Breast epithelium (tissue), 4 donors: Measurements from ENCODE around the gene FBXW2. TPM values are rescaled to one million over a fixed set of nuclear protein-coding genes. Genes with fewer than 3 reads are reported as not detected.

ENCODE experiments used
- DNase-seq, 2 donors: peaks; one replicate each; pipeline ENCODE4 v3.0.0-alpha.2; 2019; ENCODE audit warnings: low spot score in 2 of 2
- H3K27ac ChIP-seq, 2 donors: fragments of 200-600 bp; sonication (generic) in 1 of 2; one replicate each; pipeline ENCODE4 v1.5.1; 2016 to 2019; ENCODE audit warnings: mild to moderate bottlenecking in 1 of 2
- H3K27me3 ChIP-seq, 2 donors: fragments of 200-600 bp; sonication (generic) in 1 of 2; one replicate each; pipeline versions ENCODE4 v1.5.1 to v1.6.0; 2017 to 2019; ENCODE audit warnings: control low read depth in 1 of 2, mild to moderate bottlenecking in 1 of 2
- H3K36me3 ChIP-seq: fragments of 200-600 bp; one replicate; pipeline ENCODE4 v1.5.1; 2019
- H3K4me1 ChIP-seq, 2 donors: fragments of 200-600 bp; sonication (generic); one replicate each; pipeline ENCODE4 v1.5.1; 2016 to 2019; ENCODE audit warnings: control low read depth in 1 of 2
- H3K4me3 ChIP-seq, 3 donors: fragments of 200-600 bp; sonication (generic); 1 replicate in 2 of 3; 2 replicates in 1 of 3; pipeline ENCODE4 v1.5.1; 2016 to 2019; ENCODE audit warnings: mild to moderate bottlenecking in 3 of 3, moderate library complexity in 2 of 3
- H3K9me3 ChIP-seq, 2 donors: fragments of 200-600 bp; sonication (generic) in 1 of 2; one replicate each; pipeline ENCODE4 v1.5.1; 2016 to 2019; ENCODE audit warnings: control low read depth in 1 of 2
- POLR2A ChIP-seq: fragments of 450-650 bp; IDR thresholded peaks from one replicate; pipeline ENCODE4 v1.6.1; 2016; ENCODE audit warnings: antibody characterized with exemption, mild to moderate bottlenecking, moderate library complexity
- POLR2AphosphoS5 ChIP-seq, 3 donors: sonication (generic); formaldehyde crosslinking; IDR thresholded peaks; one replicate each; pipeline ENCODE4 v1.6.1; 2017; ENCODE audit warnings: antibody characterized with exemption in 3 of 3
- intact Hi-C: fragments of 100-400 bp; cut with DNase I; formaldehyde crosslinking; loops from one replicate; pipeline ENCODE4 v1.15.1; 2023; ENCODE audit warnings: low total_unique reads
- total RNA-seq, 3 donors: library from RNA; depleted of rRNA; stranded (reverse); fragments of >200 nt; gene quantifications; one replicate each; pipeline ENCODE4 v1.1.0, GENCODE V29; 2016
- TF ChIP-seq, protein P1 (sequence below), 3 donors: fragments of 450-650 bp; IDR thresholded peaks; one replicate each; pipeline ENCODE4 v1.5.1; 2016 to 2017; ENCODE audit warnings: antibody characterized with exemption in 3 of 3, mild to moderate bottlenecking in 3 of 3, moderate library complexity in 3 of 3

FBXW2 gene
- total RNA-seq, 3 donors from 2014 or later = 44.9 to 49.9 (median 49.8) TPM

DNA sequence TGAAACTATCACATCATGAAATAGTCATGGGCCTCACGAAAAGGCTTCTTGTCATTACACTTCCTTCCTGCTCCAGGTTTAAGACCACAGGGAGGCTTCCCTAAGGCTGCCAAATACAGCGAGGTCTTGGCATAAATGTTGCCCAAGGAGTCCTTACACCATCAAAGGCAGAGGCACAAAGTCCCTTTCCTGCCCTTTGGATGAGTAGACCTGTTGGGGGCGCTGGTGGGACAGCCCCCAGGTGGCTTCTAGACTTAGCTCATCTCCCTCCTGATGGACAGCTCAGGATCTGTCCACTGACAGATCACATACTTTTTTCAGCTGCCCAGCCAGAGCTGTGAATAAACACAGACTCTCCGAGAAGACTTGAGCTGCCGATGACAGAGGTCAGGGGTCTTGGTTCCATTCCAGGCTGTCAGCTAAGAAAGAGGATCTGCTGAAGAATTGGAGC lies 63.4 kb downstream of the FBXW2 start:
- Histone ChIP-seq H3K27me3 (no peaks in the 10 kb centered on the region), H3K4me3 (no peak overlapping the region), H3K36me3 (no peaks in the 10 kb centered on the region), H3K27ac (no peak overlapping the region), H3K4me1 (no peaks in the 10 kb centered on the region), H3K9me3 (no peaks in the 10 kb centered on the region)
- no peak for DNase-seq
- TF ChIP-seq, protein P1, sequence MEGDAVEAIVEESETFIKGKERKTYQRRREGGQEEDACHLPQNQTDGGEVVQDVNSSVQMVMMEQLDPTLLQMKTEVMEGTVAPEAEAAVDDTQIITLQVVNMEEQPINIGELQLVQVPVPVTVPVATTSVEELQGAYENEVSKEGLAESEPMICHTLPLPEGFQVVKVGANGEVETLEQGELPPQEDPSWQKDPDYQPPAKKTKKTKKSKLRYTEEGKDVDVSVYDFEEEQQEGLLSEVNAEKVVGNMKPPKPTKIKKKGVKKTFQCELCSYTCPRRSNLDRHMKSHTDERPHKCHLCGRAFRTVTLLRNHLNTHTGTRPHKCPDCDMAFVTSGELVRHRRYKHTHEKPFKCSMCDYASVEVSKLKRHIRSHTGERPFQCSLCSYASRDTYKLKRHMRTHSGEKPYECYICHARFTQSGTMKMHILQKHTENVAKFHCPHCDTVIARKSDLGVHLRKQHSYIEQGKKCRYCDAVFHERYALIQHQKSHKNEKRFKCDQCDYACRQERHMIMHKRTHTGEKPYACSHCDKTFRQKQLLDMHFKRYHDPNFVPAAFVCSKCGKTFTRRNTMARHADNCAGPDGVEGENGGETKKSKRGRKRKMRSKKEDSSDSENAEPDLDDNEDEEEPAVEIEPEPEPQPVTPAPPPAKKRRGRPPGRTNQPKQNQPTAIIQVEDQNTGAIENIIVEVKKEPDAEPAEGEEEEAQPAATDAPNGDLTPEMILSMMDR (IDR thresholded peaks at IDR 0.05) = no peak
- TF ChIP-seq POLR2AphosphoS5 (IDR thresholded peaks at IDR 0.05) (no peak), POLR2A (no peak)
- intact Hi-C loops = no loop called here

DNA sequence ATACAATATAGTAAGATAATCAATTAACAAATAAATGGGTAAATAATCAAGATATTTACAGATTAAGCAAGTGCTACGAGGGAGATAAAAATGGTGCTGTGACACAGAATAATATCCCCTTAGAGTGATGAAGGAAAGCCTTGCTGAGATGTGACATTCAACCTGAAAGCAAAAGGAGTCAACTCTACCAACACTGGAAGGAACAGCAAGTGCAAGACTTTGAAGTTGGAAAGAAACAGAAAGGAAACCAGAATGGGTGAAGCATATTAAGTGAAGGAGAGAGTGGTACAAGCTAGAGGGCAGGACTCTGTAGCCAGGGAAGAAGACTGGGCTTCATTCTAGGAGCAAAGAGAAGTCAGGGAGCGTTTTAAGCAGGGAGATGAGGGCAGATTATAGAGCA lies 66.7 kb downstream of the FBXW2 start:
- intact Hi-C loops = no loop called here
- no peak overlapping the region for H3K27ac ChIP-seq

DNA sequence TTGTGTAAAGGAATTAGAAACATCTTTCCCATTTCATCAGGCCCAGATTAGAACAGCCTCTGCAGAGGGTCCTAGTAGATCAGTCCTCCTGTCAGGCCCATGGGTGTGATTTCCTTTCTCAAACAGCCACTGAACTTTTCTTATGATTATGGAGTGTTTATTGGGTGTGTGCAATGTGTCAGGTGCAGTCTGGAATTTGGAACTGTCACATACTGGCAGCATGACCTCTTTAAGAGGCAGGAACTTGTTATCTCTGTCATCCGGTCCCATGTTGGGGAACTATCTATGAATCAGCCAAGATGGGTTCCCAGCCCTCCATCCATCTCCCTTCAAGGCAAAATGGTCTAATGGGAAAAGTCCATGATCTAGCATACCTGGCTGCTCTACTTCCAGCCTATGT lies 67.3 kb downstream of the FBXW2 start:
- no peak for DNase-seq
- no peaks in the 10 kb centered on the region for H3K4me1 ChIP-seq
- H3K27me3 ChIP-seq = no peaks in the 10 kb centered on the region
- no peak for TF ChIP-seq POLR2A
- no peak for TF ChIP-seq POLR2AphosphoS5 (IDR thresholded peaks at IDR 0.05)
- TF ChIP-seq, protein P1 (IDR thresholded peaks at IDR 0.05) = no peak
- H3K36me3 ChIP-seq = no peaks in the 10 kb centered on the region
- no peaks in the 10 kb centered on the region for H3K9me3 ChIP-seq
- H3K27ac ChIP-seq = no peak overlapping the region
- intact Hi-C loops = no loop called here
- no peak overlapping the region for H3K4me3 ChIP-seq

More for the DNA sequence above, 66.7 kb downstream of the FBXW2 start:
- Histone ChIP-seq H3K9me3 (no peaks in the 10 kb centered on the region), H3K4me1 (no peaks in the 10 kb centered on the region), H3K27me3 (no peaks in the 10 kb centered on the region), H3K36me3 (no peaks in the 10 kb centered on the region), H3K4me3 (no peak overlapping the region)
- DNase-seq = no peak
- TF ChIP-seq, protein P1 (IDR thresholded peaks at IDR 0.05) = no peak
- no peak for TF ChIP-seq POLR2AphosphoS5 (IDR thresholded peaks at IDR 0.05)
- no peak for TF ChIP-seq POLR2A

DNA sequence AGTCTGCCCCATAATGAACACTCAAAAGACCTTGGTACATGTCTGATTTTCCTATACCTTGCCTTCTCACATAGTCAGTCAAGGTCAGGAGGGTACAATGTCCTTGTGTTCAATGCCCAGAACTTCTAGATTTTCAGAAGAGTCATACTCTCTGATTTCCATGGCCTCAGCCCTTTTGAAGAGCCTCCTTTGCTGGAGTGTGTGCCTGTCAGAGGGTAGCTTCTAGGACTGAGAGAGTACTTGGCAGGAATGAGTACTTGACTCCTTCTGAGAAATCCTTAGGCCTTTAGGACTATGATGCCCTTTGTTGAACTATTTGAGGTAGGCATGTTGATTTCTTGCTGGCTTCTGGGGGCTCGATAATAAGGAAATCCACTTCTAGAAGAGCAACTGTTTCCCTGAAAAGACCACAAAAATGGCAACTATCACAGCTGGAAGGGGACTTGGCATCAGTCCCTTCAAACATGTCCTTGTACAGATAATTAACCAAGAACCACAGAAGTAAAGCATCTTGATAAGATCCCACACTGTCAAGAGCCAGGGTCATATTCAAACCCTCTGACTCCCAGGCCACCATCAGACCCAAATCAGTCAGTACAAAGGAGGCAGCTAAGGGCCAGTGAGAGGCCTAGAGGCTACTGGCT lies 68.3 kb downstream of the FBXW2 start:
- DNase-seq = no peak
- no peak for TF ChIP-seq POLR2A
- TF ChIP-seq, protein P1 (IDR thresholded peaks at IDR 0.05) = no peak
- no peak for TF ChIP-seq POLR2AphosphoS5 (IDR thresholded peaks at IDR 0.05)
- Histone ChIP-seq H3K27ac (no peak overlapping the region), H3K27me3 (no peaks in the 10 kb centered on the region), H3K36me3 (no peaks in the 10 kb centered on the region), H3K4me1 (no peaks in the 10 kb centered on the region), H3K9me3 (no peaks in the 10 kb centered on the region), H3K4me3 (no peak overlapping the region)
- intact Hi-C loops = no loop called here

DNA sequence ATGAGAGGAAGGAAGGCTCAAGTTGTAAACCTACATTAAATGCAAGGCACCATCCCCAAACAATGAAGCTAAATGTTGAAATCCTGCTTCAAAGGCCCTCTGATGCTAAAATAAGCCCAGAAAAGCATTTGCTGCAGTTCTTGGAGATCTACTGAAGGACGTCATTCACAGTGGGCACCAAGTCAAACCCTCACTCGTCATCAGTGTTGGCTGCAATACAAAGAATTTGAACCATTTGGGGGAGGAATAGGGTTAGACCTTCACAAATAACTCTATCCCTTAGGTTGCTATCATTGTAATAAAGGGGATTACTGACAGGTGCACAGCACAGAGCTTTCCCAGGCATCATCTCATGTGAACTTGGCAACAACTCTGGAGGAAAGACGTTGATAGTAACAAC lies 69.7 kb downstream of the FBXW2 start:
- no peaks in the 10 kb centered on the region for H3K36me3 ChIP-seq
- no peak overlapping the region for H3K27ac ChIP-seq
- H3K4me1 ChIP-seq = no peaks in the 10 kb centered on the region
- H3K9me3 ChIP-seq = no peaks in the 10 kb centered on the region
- no peak for DNase-seq
- TF ChIP-seq POLR2AphosphoS5 (IDR thresholded peaks at IDR 0.05) (no peak), POLR2A (no peak)
- TF ChIP-seq, protein P1 (IDR thresholded peaks at IDR 0.05) = no peak
- H3K27me3 ChIP-seq = no peaks in the 10 kb centered on the region
- no peak overlapping the region for H3K4me3 ChIP-seq
- intact Hi-C loops = no loop called here
